ENCODE measurements around the gene PACRG.

Gene PACRG

DNA sequence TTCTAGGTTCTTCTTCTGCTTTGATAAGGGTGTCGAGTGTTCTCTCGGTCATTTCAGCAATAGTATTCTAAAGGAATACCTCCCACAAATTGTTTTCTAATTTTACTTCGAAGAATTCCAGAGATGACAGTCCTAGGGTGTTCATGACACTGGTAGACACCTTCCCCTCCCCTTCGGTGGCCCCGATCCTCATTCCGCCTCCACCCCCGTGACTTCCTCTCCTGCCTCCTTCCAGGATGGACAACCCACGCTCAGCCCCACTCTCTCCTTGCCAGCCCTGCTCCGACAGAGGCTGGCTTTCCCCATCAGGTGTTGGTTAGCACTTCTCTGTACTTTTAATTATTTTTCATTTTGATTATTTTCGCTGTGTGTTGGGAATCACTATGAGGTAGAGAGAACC lies 431.9 kb downstream of the PACRG start:
- no peak overlapping the region for H3K27ac ChIP-seq
- no peak for DNase-seq (ENCODE audit: low spot score)
- TF ChIP-seq, protein P1, sequence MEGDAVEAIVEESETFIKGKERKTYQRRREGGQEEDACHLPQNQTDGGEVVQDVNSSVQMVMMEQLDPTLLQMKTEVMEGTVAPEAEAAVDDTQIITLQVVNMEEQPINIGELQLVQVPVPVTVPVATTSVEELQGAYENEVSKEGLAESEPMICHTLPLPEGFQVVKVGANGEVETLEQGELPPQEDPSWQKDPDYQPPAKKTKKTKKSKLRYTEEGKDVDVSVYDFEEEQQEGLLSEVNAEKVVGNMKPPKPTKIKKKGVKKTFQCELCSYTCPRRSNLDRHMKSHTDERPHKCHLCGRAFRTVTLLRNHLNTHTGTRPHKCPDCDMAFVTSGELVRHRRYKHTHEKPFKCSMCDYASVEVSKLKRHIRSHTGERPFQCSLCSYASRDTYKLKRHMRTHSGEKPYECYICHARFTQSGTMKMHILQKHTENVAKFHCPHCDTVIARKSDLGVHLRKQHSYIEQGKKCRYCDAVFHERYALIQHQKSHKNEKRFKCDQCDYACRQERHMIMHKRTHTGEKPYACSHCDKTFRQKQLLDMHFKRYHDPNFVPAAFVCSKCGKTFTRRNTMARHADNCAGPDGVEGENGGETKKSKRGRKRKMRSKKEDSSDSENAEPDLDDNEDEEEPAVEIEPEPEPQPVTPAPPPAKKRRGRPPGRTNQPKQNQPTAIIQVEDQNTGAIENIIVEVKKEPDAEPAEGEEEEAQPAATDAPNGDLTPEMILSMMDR (conservative IDR thresholded peaks at IDR 0.05; ENCODE audit: low read depth): no peak
- POLR2A ChIA-PET (ENCODE audit: low non-redundant PET): no interaction called here
- CTCF ChIA-PET: no interaction called here

- DNase-seq (ENCODE audit: low spot score): no peak
- ChIA-PET CTCF (interaction anchor here (0.7 kb wide), 1 partner anchor 8 kb away, joined by 3 read pairs; no protein-coding TSS in a partner anchor), POLR2A (ENCODE audit: low non-redundant PET) (interaction anchor here (0.6 kb wide), 1 partner anchor 19 kb away, joined by 3 read pairs; no protein-coding TSS in a partner anchor)
- no peak overlapping the region for H3K27ac ChIP-seq
- TF ChIP-seq, protein P1 (conservative IDR thresholded peaks at IDR 0.05; ENCODE audit: low read depth): no peak
Measured at GRCh38 chr6:163162007-163162873, 434.5 kb downstream of the PACRG start.

GRCh38 chr6:163162874-163163213 lies 435.1 kb downstream of the PACRG start:
- CTCF ChIA-PET: no interaction called here

GRCh38 chr6:163164175-163164900 lies 436.6 kb downstream of the PACRG start:
- ChIA-PET POLR2A (ENCODE audit: low non-redundant PET) (no interaction called here), CTCF (no interaction called here)
- DNase-seq (ENCODE audit: low spot score): no peak
- TF ChIP-seq, protein P1 (conservative IDR thresholded peaks at IDR 0.05; ENCODE audit: low read depth): no peak
- no peak overlapping the region for H3K27ac ChIP-seq

More at GRCh38 chr6:163162874-163163213, 435.1 kb downstream of the PACRG start:
- POLR2A ChIA-PET (ENCODE audit: low non-redundant PET): interaction anchor here (0.6 kb wide), 1 partner anchor 18 kb away, joined by 3 read pairs; no protein-coding TSS in a partner anchor
- no peak overlapping the region for H3K27ac ChIP-seq
- TF ChIP-seq, protein P1 (conservative IDR thresholded peaks at IDR 0.05; ENCODE audit: low read depth): no peak
- DNase-seq (ENCODE audit: low spot score): no peak

GRCh38 chr6:163165155-163165910 lies 437.6 kb downstream of the PACRG start:
- DNase-seq (ENCODE audit: low spot score): no peak
- ChIA-PET POLR2A (ENCODE audit: low non-redundant PET) (no interaction called here), CTCF (no interaction called here)
- TF ChIP-seq, protein P1 (conservative IDR thresholded peaks at IDR 0.05; ENCODE audit: low read depth): no peak
- H3K27ac ChIP-seq: no peak overlapping the region

DNA sequence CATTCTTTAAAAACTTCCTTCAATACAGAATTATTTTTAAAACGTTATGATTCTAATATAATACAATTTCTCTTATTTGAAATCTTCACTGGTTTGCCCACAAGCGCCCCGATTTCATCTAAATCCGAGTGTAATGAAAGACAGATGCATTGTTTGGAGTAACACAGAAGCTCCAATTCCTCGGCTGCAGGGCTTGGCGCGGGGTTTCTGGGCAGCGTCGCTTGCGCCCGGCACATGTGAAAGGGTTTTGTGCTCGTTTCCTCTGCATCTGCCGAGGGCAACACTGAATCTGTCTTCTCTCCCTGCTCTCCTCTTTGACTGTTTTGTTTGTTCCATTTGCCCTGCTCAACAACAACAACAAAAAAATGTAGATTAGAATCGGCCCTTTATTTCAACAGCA lies 438.1 kb downstream of the PACRG start:
- no peak for DNase-seq (ENCODE audit: low spot score)
- CTCF ChIA-PET: no interaction called here
- TF ChIP-seq, protein P1 (conservative IDR thresholded peaks at IDR 0.05; ENCODE audit: low read depth): no peak
- POLR2A ChIA-PET (ENCODE audit: low non-redundant PET): no interaction called here
- H3K27ac ChIP-seq: no peak overlapping the region

Measured in RWPE1 (cell line).